Measurements from ENCODE around the gene MGA. TPM values are rescaled to one million over a fixed set of nuclear protein-coding genes. Genes with fewer than 3 reads are reported as not detected.
"Not testable (repeated sequence)": the region's sequence is repeated elsewhere in the genome, so short reads cannot be mapped to it uniquely, and the experiment has no call there.

Gene MGA
- total and polyA plus RNA-seq, 2 donors = 7.7 to 115 TPM

- Histone ChIP-seq H3K27ac (ENCODE audit: low read depth) (no peak overlapping the region), H3K4me1 (ENCODE audit: insufficient read depth) (no peaks in the 10 kb centered on the region), H3K4me3 (ENCODE audit: low read depth, low read length) (no peak overlapping the region), H3K36me3 (ENCODE audit: insufficient read depth) (no peaks in the 10 kb centered on the region)
- DNase-seq (ENCODE audit: extremely low spot score) = no peak
- WGBS = 98% methylated on average over 2 of the region's 2 CpGs
These were observed 38.6 kb downstream of the MGA start for GRCh38 chr15:41698779-41699178.

GRCh38 chr15:41703120-41703519, 42.9 kb downstream of the MGA start:
- no peaks in the 10 kb centered on the region for H3K36me3 ChIP-seq (ENCODE audit: insufficient read depth)

GRCh38 chr15:41713047-41713446, 52.8 kb downstream of the MGA start:
- H3K27ac ChIP-seq (ENCODE audit: low read depth) = no peak overlapping the region
- peaks cover 1% of the 10 kb centered on the region for H3K36me3 ChIP-seq (ENCODE audit: insufficient read depth)
- no peak overlapping the region for H3K4me3 ChIP-seq (ENCODE audit: low read depth, low read length)
- whole genome bisulfite sequencing = 31% methylated on average over 6 of the region's 6 CpGs
- no peak for DNase-seq (ENCODE audit: extremely low spot score)
- no peaks in the 10 kb centered on the region for H3K4me1 ChIP-seq (ENCODE audit: insufficient read depth)

More at GRCh38 chr15:41703120-41703519, 42.9 kb downstream of the MGA start:
- DNase-seq (ENCODE audit: extremely low spot score) = no peak
- H3K27ac ChIP-seq (ENCODE audit: low read depth) = no peak overlapping the region
- no peak overlapping the region for H3K4me3 ChIP-seq (ENCODE audit: low read depth, low read length)
- no peaks in the 10 kb centered on the region for H3K4me1 ChIP-seq (ENCODE audit: insufficient read depth)

GRCh38 chr15:41714291-41714690, 54.1 kb downstream of the MGA start:
- WGBS = 87% methylated on average over 3 of the region's 3 CpGs

GRCh38 chr15:41716864-41717263, 56.7 kb downstream of the MGA start:
- DNase-seq (ENCODE audit: extremely low spot score) = no peak
- Histone ChIP-seq H3K36me3 (ENCODE audit: insufficient read depth) (no peaks in the 10 kb centered on the region), H3K4me3 (ENCODE audit: low read depth, low read length) (no peak overlapping the region), H3K27ac (ENCODE audit: low read depth) (no peak overlapping the region), H3K4me1 (ENCODE audit: insufficient read depth) (no peaks in the 10 kb centered on the region)

More at GRCh38 chr15:41714291-41714690, 54.1 kb downstream of the MGA start:
- Histone ChIP-seq H3K4me3 (ENCODE audit: low read depth, low read length) (no peak overlapping the region), H3K27ac (ENCODE audit: low read depth) (no peak overlapping the region), H3K4me1 (ENCODE audit: insufficient read depth) (no peaks in the 10 kb centered on the region), H3K36me3 (ENCODE audit: insufficient read depth) (peaks cover 1% of the 10 kb centered on the region)
- DNase-seq (ENCODE audit: extremely low spot score) = no peak

GRCh38 chr15:41727143-41727542, 66.9 kb downstream of the MGA start:
- Histone ChIP-seq H3K27ac (ENCODE audit: low read depth) (no peak overlapping the region), H3K4me3 (ENCODE audit: low read depth, low read length) (no peak overlapping the region), H3K4me1 (ENCODE audit: insufficient read depth) (no peaks in the 10 kb centered on the region), H3K36me3 (ENCODE audit: insufficient read depth) (no peaks in the 10 kb centered on the region)
- WGBS = 86% methylated on average over 3 of the region's 3 CpGs
- DNase-seq (ENCODE audit: extremely low spot score) = no peak

GRCh38 chr15:41728061-41728460, 67.9 kb downstream of the MGA start:
- not testable (repeated sequence) for H3K36me3 ChIP-seq (ENCODE audit: insufficient read depth); H3K4me3 ChIP-seq (ENCODE audit: low read depth, low read length); H3K27ac ChIP-seq (ENCODE audit: low read depth); H3K4me1 ChIP-seq (ENCODE audit: insufficient read depth); DNase-seq (ENCODE audit: extremely low spot score)
- 95% methylated on average over 11 of the region's 11 CpGs for WGBS

- H3K36me3 ChIP-seq (ENCODE audit: insufficient read depth) = peaks cover 1% of the 10 kb centered on the region
- WGBS = 77% methylated on average over 4 of the region's 4 CpGs
- no peak overlapping the region for H3K4me3 ChIP-seq (ENCODE audit: low read depth, low read length)
- no peak for DNase-seq (ENCODE audit: extremely low spot score)
- H3K4me1 ChIP-seq (ENCODE audit: insufficient read depth) = no peaks in the 10 kb centered on the region
- H3K27ac ChIP-seq (ENCODE audit: low read depth) = no peak overlapping the region
These were observed 70.3 kb downstream of the MGA start for GRCh38 chr15:41730543-41730942.

GRCh38 chr15:41732483-41732882, 72.3 kb downstream of the MGA start:
- H3K4me1 ChIP-seq (ENCODE audit: insufficient read depth) = no peaks in the 10 kb centered on the region
- DNase-seq (ENCODE audit: extremely low spot score) = no peak
- H3K27ac ChIP-seq (ENCODE audit: low read depth) = no peak overlapping the region
- H3K4me3 ChIP-seq (ENCODE audit: low read depth, low read length) = no peak overlapping the region
- WGBS = 100% methylated on average over 1 of the region's 1 CpG
- H3K36me3 ChIP-seq (ENCODE audit: insufficient read depth) = peaks cover 1% of the 10 kb centered on the region

GRCh38 chr15:41734079-41734478, 73.9 kb downstream of the MGA start:
- peaks cover 1% of the 10 kb centered on the region for H3K36me3 ChIP-seq (ENCODE audit: insufficient read depth)
- WGBS = 97% methylated on average over 4 of the region's 4 CpGs
- no peak overlapping the region for H3K27ac ChIP-seq (ENCODE audit: low read depth)
- no peak overlapping the region for H3K4me3 ChIP-seq (ENCODE audit: low read depth, low read length)
- H3K4me1 ChIP-seq (ENCODE audit: insufficient read depth) = no peaks in the 10 kb centered on the region
- DNase-seq (ENCODE audit: extremely low spot score) = no peak

GRCh38 chr15:41735046-41735445, 74.8 kb downstream of the MGA start:
- WGBS = 94% methylated on average over 4 of the region's 4 CpGs
- no peak for DNase-seq (ENCODE audit: extremely low spot score)
- Histone ChIP-seq H3K4me1 (ENCODE audit: insufficient read depth) (no peaks in the 10 kb centered on the region), H3K36me3 (ENCODE audit: insufficient read depth) (peaks cover 1% of the 10 kb centered on the region), H3K27ac (ENCODE audit: low read depth) (no peak overlapping the region), H3K4me3 (ENCODE audit: low read depth, low read length) (no peak overlapping the region)

- not testable (repeated sequence) for H3K4me3 ChIP-seq (ENCODE audit: low read depth, low read length); H3K36me3 ChIP-seq (ENCODE audit: insufficient read depth); DNase-seq (ENCODE audit: extremely low spot score); H3K4me1 ChIP-seq (ENCODE audit: insufficient read depth); H3K27ac ChIP-seq (ENCODE audit: low read depth)
- 95% methylated on average over 10 of the region's 10 CpGs for WGBS
These were observed 75.3 kb downstream of the MGA start for GRCh38 chr15:41735492-41735891.

GRCh38 chr15:41746802-41747201, 86.6 kb downstream of the MGA start:
- no peaks in the 10 kb centered on the region for H3K4me1 ChIP-seq (ENCODE audit: insufficient read depth)
- no peak overlapping the region for H3K27ac ChIP-seq (ENCODE audit: low read depth)
- no peak overlapping the region for H3K4me3 ChIP-seq (ENCODE audit: low read depth, low read length)
- WGBS = 74% methylated on average over 1 of the region's 1 CpG
- DNase-seq (ENCODE audit: extremely low spot score) = no peak
- H3K36me3 ChIP-seq (ENCODE audit: insufficient read depth) = peaks cover 10% of the 10 kb centered on the region

GRCh38 chr15:41756198-41756597, 96.0 kb downstream of the MGA start:
- no peak overlapping the region for H3K27ac ChIP-seq (ENCODE audit: low read depth)
- no peaks in the 10 kb centered on the region for H3K36me3 ChIP-seq (ENCODE audit: insufficient read depth)
- WGBS = 96% methylated on average over 2 of the region's 2 CpGs

GRCh38 chr15:41772720-41773331, 112.6 kb downstream of the MGA start:
- WGBS = 54% methylated on average over 8 of the region's 8 CpGs
- DNase-seq (ENCODE audit: extremely low spot score) = no peak
- no peak overlapping the region for H3K4me3 ChIP-seq (ENCODE audit: low read depth, low read length)
- H3K36me3 ChIP-seq (ENCODE audit: insufficient read depth) = peaks cover 2% of the 10 kb centered on the region
- no peak overlapping the region for H3K27ac ChIP-seq (ENCODE audit: low read depth)
- peaks cover 3% of the 10 kb centered on the region for H3K4me1 ChIP-seq (ENCODE audit: insufficient read depth)

More at GRCh38 chr15:41756198-41756597, 96.0 kb downstream of the MGA start:
- Histone ChIP-seq H3K4me3 (ENCODE audit: low read depth, low read length) (no peak overlapping the region), H3K4me1 (ENCODE audit: insufficient read depth) (no peaks in the 10 kb centered on the region)
- DNase-seq (ENCODE audit: extremely low spot score) = no peak
